Measurements from ENCODE around the gene LRP1B. TPM values are rescaled to one million over a fixed set of nuclear protein-coding genes. Genes with fewer than 3 reads are reported as not detected.

The LRP1B gene
- polyA plus RNA-seq, 1 donor, result 1.0 TPM

- WGBS (ENCODE audit: insufficient coverage, low lambda C conversion rate), result no CpG with 5 or more reads among the region's 1 CpG
- Histone ChIP-seq H3K27ac (ENCODE audit: low read length) (no peak overlapping the region), H3K27me3 (ENCODE audit: control insufficient read depth, insufficient read depth, low read length) (no peaks in the 10 kb centered on the region), H3K4me3 (ENCODE audit: low read length) (no peak overlapping the region), H3K36me3 (ENCODE audit: control insufficient read depth, insufficient read depth, low read length) (no peaks in the 10 kb centered on the region), H3K4me1 (ENCODE audit: control insufficient read depth, insufficient read depth, low read length) (no peaks in the 10 kb centered on the region), H3K9me3 (ENCODE audit: control insufficient read depth, low read depth, low read length) (no peaks in the 10 kb centered on the region)
- DNase-seq, result no peak
Observed at GRCh38 chr2:141529659-141530058, 601.2 kb downstream of the LRP1B start.

- H3K9me3 ChIP-seq (ENCODE audit: control insufficient read depth, low read depth, low read length), result no peaks in the 10 kb centered on the region
- H3K4me1 ChIP-seq (ENCODE audit: control insufficient read depth, insufficient read depth, low read length), result no peaks in the 10 kb centered on the region
- no peaks in the 10 kb centered on the region for H3K36me3 ChIP-seq (ENCODE audit: control insufficient read depth, insufficient read depth, low read length)
- no peaks in the 10 kb centered on the region for H3K27me3 ChIP-seq (ENCODE audit: control insufficient read depth, insufficient read depth, low read length)
- H3K4me3 ChIP-seq (ENCODE audit: low read length), result no peak overlapping the region
- no peak for DNase-seq
- 65% methylated on average over 2 of the region's 5 CpGs for WGBS (ENCODE audit: insufficient coverage, low lambda C conversion rate)
- H3K27ac ChIP-seq (ENCODE audit: low read length), result no peak overlapping the region
Observed at GRCh38 chr2:141528990-141529389, 601.8 kb downstream of the LRP1B start.

- H3K27ac ChIP-seq (ENCODE audit: low read length), result no peak overlapping the region
- no peaks in the 10 kb centered on the region for H3K27me3 ChIP-seq (ENCODE audit: control insufficient read depth, insufficient read depth, low read length)
- no peaks in the 10 kb centered on the region for H3K4me1 ChIP-seq (ENCODE audit: control insufficient read depth, insufficient read depth, low read length)
- WGBS (ENCODE audit: insufficient coverage, low lambda C conversion rate), result 75% methylated on average over 1 of the region's 2 CpGs
- no peak overlapping the region for H3K4me3 ChIP-seq (ENCODE audit: low read length)
- no peak for DNase-seq
- no peaks in the 10 kb centered on the region for H3K9me3 ChIP-seq (ENCODE audit: control insufficient read depth, low read depth, low read length)
- no peaks in the 10 kb centered on the region for H3K36me3 ChIP-seq (ENCODE audit: control insufficient read depth, insufficient read depth, low read length)
Observed at GRCh38 chr2:141526760-141527159, 604.1 kb downstream of the LRP1B start.

GRCh38 chr2:141524777-141525176, 606.0 kb downstream of the LRP1B start:
- no peaks in the 10 kb centered on the region for H3K9me3 ChIP-seq (ENCODE audit: control insufficient read depth, low read depth, low read length)
- no peaks in the 10 kb centered on the region for H3K27me3 ChIP-seq (ENCODE audit: control insufficient read depth, insufficient read depth, low read length)
- WGBS (ENCODE audit: insufficient coverage, low lambda C conversion rate), result 93% methylated on average over 2 of the region's 3 CpGs
- no peaks in the 10 kb centered on the region for H3K4me1 ChIP-seq (ENCODE audit: control insufficient read depth, insufficient read depth, low read length)
- no peak overlapping the region for H3K4me3 ChIP-seq (ENCODE audit: low read length)
- H3K27ac ChIP-seq (ENCODE audit: low read length), result no peak overlapping the region
- H3K36me3 ChIP-seq (ENCODE audit: control insufficient read depth, insufficient read depth, low read length), result no peaks in the 10 kb centered on the region
- no peak for DNase-seq

GRCh38 chr2:141523199-141523598, 607.6 kb downstream of the LRP1B start:
- H3K27me3 ChIP-seq (ENCODE audit: control insufficient read depth, insufficient read depth, low read length), result no peaks in the 10 kb centered on the region
- no peak overlapping the region for H3K27ac ChIP-seq (ENCODE audit: low read length)
- H3K4me1 ChIP-seq (ENCODE audit: control insufficient read depth, insufficient read depth, low read length), result no peaks in the 10 kb centered on the region
- no peaks in the 10 kb centered on the region for H3K9me3 ChIP-seq (ENCODE audit: control insufficient read depth, low read depth, low read length)
- H3K4me3 ChIP-seq (ENCODE audit: low read length), result no peak overlapping the region
- no peak for DNase-seq
- H3K36me3 ChIP-seq (ENCODE audit: control insufficient read depth, insufficient read depth, low read length), result no peaks in the 10 kb centered on the region

- H3K9me3 ChIP-seq (ENCODE audit: control insufficient read depth, low read depth, low read length), result no peaks in the 10 kb centered on the region
- 14% methylated on average over 1 of the region's 1 CpG for whole genome bisulfite sequencing (ENCODE audit: insufficient coverage, low lambda C conversion rate)
- no peak overlapping the region for H3K4me3 ChIP-seq (ENCODE audit: low read length)
- no peak overlapping the region for H3K27ac ChIP-seq (ENCODE audit: low read length)
- H3K36me3 ChIP-seq (ENCODE audit: control insufficient read depth, insufficient read depth, low read length), result no peaks in the 10 kb centered on the region
- DNase-seq, result no peak
- no peaks in the 10 kb centered on the region for H3K4me1 ChIP-seq (ENCODE audit: control insufficient read depth, insufficient read depth, low read length)
- no peaks in the 10 kb centered on the region for H3K27me3 ChIP-seq (ENCODE audit: control insufficient read depth, insufficient read depth, low read length)
Observed at GRCh38 chr2:141522702-141523101, 608.1 kb downstream of the LRP1B start.

GRCh38 chr2:141522048-141522447, 608.8 kb downstream of the LRP1B start:
- no peak overlapping the region for H3K4me3 ChIP-seq (ENCODE audit: low read length)
- no peaks in the 10 kb centered on the region for H3K36me3 ChIP-seq (ENCODE audit: control insufficient read depth, insufficient read depth, low read length)

GRCh38 chr2:141519906-141520305, 610.9 kb downstream of the LRP1B start:
- DNase-seq, result no peak
- Histone ChIP-seq H3K27me3 (ENCODE audit: control insufficient read depth, insufficient read depth, low read length) (no peaks in the 10 kb centered on the region), H3K4me1 (ENCODE audit: control insufficient read depth, insufficient read depth, low read length) (no peaks in the 10 kb centered on the region), H3K9me3 (ENCODE audit: control insufficient read depth, low read depth, low read length) (no peaks in the 10 kb centered on the region), H3K36me3 (ENCODE audit: control insufficient read depth, insufficient read depth, low read length) (no peaks in the 10 kb centered on the region), H3K4me3 (ENCODE audit: low read length) (no peak overlapping the region), H3K27ac (ENCODE audit: low read length) (no peak overlapping the region)
- 80% methylated on average over 2 of the region's 2 CpGs for WGBS (ENCODE audit: insufficient coverage, low lambda C conversion rate)

More at GRCh38 chr2:141522048-141522447, 608.8 kb downstream of the LRP1B start:
- DNase-seq, result no peak
- no peak overlapping the region for H3K27ac ChIP-seq (ENCODE audit: low read length)
- 83% methylated on average over 2 of the region's 3 CpGs for WGBS (ENCODE audit: insufficient coverage, low lambda C conversion rate)
- H3K4me1 ChIP-seq (ENCODE audit: control insufficient read depth, insufficient read depth, low read length), result no peaks in the 10 kb centered on the region
- no peaks in the 10 kb centered on the region for H3K9me3 ChIP-seq (ENCODE audit: control insufficient read depth, low read depth, low read length)
- H3K27me3 ChIP-seq (ENCODE audit: control insufficient read depth, insufficient read depth, low read length), result no peaks in the 10 kb centered on the region

GRCh38 chr2:141517852-141518421, 612.9 kb downstream of the LRP1B start:
- 67% methylated on average over 1 of the region's 2 CpGs for WGBS (ENCODE audit: insufficient coverage, low lambda C conversion rate)
- no peak for DNase-seq
- no peaks in the 10 kb centered on the region for H3K27me3 ChIP-seq (ENCODE audit: control insufficient read depth, insufficient read depth, low read length)
- no peak overlapping the region for H3K4me3 ChIP-seq (ENCODE audit: low read length)
- no peak overlapping the region for H3K27ac ChIP-seq (ENCODE audit: low read length)
- no peaks in the 10 kb centered on the region for H3K9me3 ChIP-seq (ENCODE audit: control insufficient read depth, low read depth, low read length)
- no peaks in the 10 kb centered on the region for H3K4me1 ChIP-seq (ENCODE audit: control insufficient read depth, insufficient read depth, low read length)
- no peaks in the 10 kb centered on the region for H3K36me3 ChIP-seq (ENCODE audit: control insufficient read depth, insufficient read depth, low read length)

GRCh38 chr2:141517180-141517851, 613.5 kb downstream of the LRP1B start:
- no peaks in the 10 kb centered on the region for H3K27me3 ChIP-seq (ENCODE audit: control insufficient read depth, insufficient read depth, low read length)
- H3K9me3 ChIP-seq (ENCODE audit: control insufficient read depth, low read depth, low read length), result no peaks in the 10 kb centered on the region
- no peaks in the 10 kb centered on the region for H3K36me3 ChIP-seq (ENCODE audit: control insufficient read depth, insufficient read depth, low read length)
- no peaks in the 10 kb centered on the region for H3K4me1 ChIP-seq (ENCODE audit: control insufficient read depth, insufficient read depth, low read length)
- no peak for DNase-seq
- 100% methylated on average over 1 of the region's 5 CpGs for WGBS (ENCODE audit: insufficient coverage, low lambda C conversion rate)
- no peak overlapping the region for H3K4me3 ChIP-seq (ENCODE audit: low read length)
- no peak overlapping the region for H3K27ac ChIP-seq (ENCODE audit: low read length)

- Histone ChIP-seq H3K4me1 (ENCODE audit: control insufficient read depth, insufficient read depth, low read length) (no peaks in the 10 kb centered on the region), H3K27ac (ENCODE audit: low read length) (no peak overlapping the region), H3K27me3 (ENCODE audit: control insufficient read depth, insufficient read depth, low read length) (no peaks in the 10 kb centered on the region), H3K36me3 (ENCODE audit: control insufficient read depth, insufficient read depth, low read length) (no peaks in the 10 kb centered on the region), H3K9me3 (ENCODE audit: control insufficient read depth, low read depth, low read length) (no peaks in the 10 kb centered on the region), H3K4me3 (ENCODE audit: low read length) (no peak overlapping the region)
- DNase-seq, result no peak
Observed at GRCh38 chr2:141515931-141516330, 614.9 kb downstream of the LRP1B start.

Data from large intestine (tissue), 3 donors.